WTC11 (cell line): Measurements from ENCODE around the gene NUP93. TPM values are rescaled to one million over a fixed set of nuclear protein-coding genes. Genes with fewer than 3 reads are reported as not detected.

Experiments used
- ATAC-seq: fragments of 200-7000 bp; cut with Tn5 transposase; 2 replicates; pipeline ENCODE4 v1.10.0; 2021; ENCODE audit warnings: mild to moderate bottlenecking, moderate library complexity
- CTCF ChIA-PET: fragments of 300-600 bp; sonication (Branson Sonifier 250); formaldehyde crosslinking; loops from one replicate; lab custom pipeline; 2021; ENCODE audit warnings: antibody characterized with exemption; lab: Charles Lee
- POLR2A ChIA-PET: fragments of 350-600 bp; sonication (Branson Sonifier 250); formaldehyde crosslinking; loops from one replicate; lab custom pipeline; 2021; ENCODE audit warnings: antibody characterized with exemption; lab: Charles Lee
- DNase-seq: peaks from one replicate; pipeline ENCODE4 v3.0.0; 2021; ENCODE audit warnings: low spot score
- H3K27ac Mint-ChIP-seq: 2 replicates; pipeline ENCODE4 v1.8.0; 2021; ENCODE audit warnings: mixed read lengths
- H3K27me3 Mint-ChIP-seq: 2 replicates; pipeline ENCODE4 v1.8.0; 2021; ENCODE audit warnings: low read depth, mild to moderate bottlenecking, moderate library complexity, mixed read lengths
- H3K36me3 Mint-ChIP-seq: 2 replicates; pipeline ENCODE4 v1.8.0; 2021; ENCODE audit warnings: mixed read lengths
- H3K4me1 Mint-ChIP-seq: 2 replicates; pipeline ENCODE4 v1.8.0; 2022; ENCODE audit warnings: mixed read lengths
- H3K4me3 Mint-ChIP-seq: 2 replicates; pipeline ENCODE4 v1.8.0; 2021; ENCODE audit warnings: mild to moderate bottlenecking, moderate library complexity, mixed read lengths
- H3K9me3 Mint-ChIP-seq: 2 replicates; pipeline ENCODE4 v1.8.0; 2021; ENCODE audit warnings: mixed read lengths
- ATF1 ChIP-seq: sonication (generic); formaldehyde crosslinking; IDR thresholded peaks from 2 replicates; pipeline ENCODE4 v1.8.1; 2023; ENCODE audit warnings: mild to moderate bottlenecking, moderate library complexity, missing genetic modification reagents
- ATF3 ChIP-seq: sonication (generic); formaldehyde crosslinking; conservative IDR thresholded peaks from 2 replicates; pipeline ENCODE4 v1.8.1; 2022; ENCODE audit warnings: mild to moderate bottlenecking, missing genetic modification reagents
- ATF6 ChIP-seq: sonication (generic); formaldehyde crosslinking; IDR thresholded peaks from 2 replicates; pipeline ENCODE4 v1.8.1; 2023; ENCODE audit warnings: mild to moderate bottlenecking, missing genetic modification reagents
- CREB1 ChIP-seq: sonication (generic); formaldehyde crosslinking; IDR thresholded peaks from 2 replicates; pipeline ENCODE4 v1.8.0; 2023; ENCODE audit warnings: mild to moderate bottlenecking, missing genetic modification reagents
- ESRRA ChIP-seq: sonication (generic); formaldehyde crosslinking; IDR thresholded peaks from 2 replicates; pipeline ENCODE4 v1.8.1; 2022; ENCODE audit warnings: mild to moderate bottlenecking, missing genetic modification reagents, borderline replicate concordance
- FOXJ3 ChIP-seq: sonication (generic); formaldehyde crosslinking; IDR thresholded peaks from 2 replicates; pipeline ENCODE4 v1.9.0; 2021; ENCODE audit warnings: missing genetic modification reagents, mild to moderate bottlenecking, borderline replicate concordance
- GTF2I ChIP-seq: fragments of 250-450 bp; sonication (Bioruptor Pico); conservative IDR thresholded peaks from 2 replicates; pipeline ENCODE4 v1.4.0; 2021; ENCODE audit warnings: mild to moderate bottlenecking
- MXD4 ChIP-seq: fragments of 250-450 bp; sonication (Bioruptor Pico); IDR thresholded peaks from 2 replicates; pipeline ENCODE4 v1.8.0; 2021; ENCODE audit warnings: mild to moderate bottlenecking, moderate library complexity, borderline replicate concordance
- NFE2L1 ChIP-seq: sonication (generic); formaldehyde crosslinking; IDR thresholded peaks from 2 replicates; pipeline ENCODE4 v1.8.1; 2023; ENCODE audit warnings: missing genetic modification reagents
- NR1H2 ChIP-seq: sonication (generic); formaldehyde crosslinking; IDR thresholded peaks from 2 replicates; pipeline ENCODE4 v1.9.0; 2021; ENCODE audit warnings: mild to moderate bottlenecking, moderate library complexity, missing genetic modification reagents
- RELA ChIP-seq: sonication (generic); formaldehyde crosslinking; IDR thresholded peaks from 2 replicates; pipeline ENCODE4 v1.8.1; 2022; ENCODE audit warnings: missing genetic modification reagents, mild to moderate bottlenecking, borderline replicate concordance
- RORB ChIP-seq: fragments of 250-450 bp; sonication (Bioruptor Pico); IDR thresholded peaks from 2 replicates; pipeline ENCODE4 v1.9.0; 2021; ENCODE audit warnings: mild to moderate bottlenecking
- STAT6 ChIP-seq: sonication (generic); formaldehyde crosslinking; conservative IDR thresholded peaks from 2 replicates; pipeline ENCODE4 v1.8.1; 2023; ENCODE audit warnings: mild to moderate bottlenecking, low read depth, missing genetic modification reagents, moderate library complexity
- TCF7 ChIP-seq: sonication (generic); formaldehyde crosslinking; IDR thresholded peaks from 2 replicates; pipeline ENCODE4 v1.8.0; 2022; ENCODE audit warnings: mild to moderate bottlenecking, low read depth, missing genetic modification reagents, moderate library complexity
- ZNF317 ChIP-seq: sonication (generic); formaldehyde crosslinking; IDR thresholded peaks from 2 replicates; pipeline ENCODE4 v1.8.1; 2023; ENCODE audit warnings: low read depth, mild to moderate bottlenecking, moderate library complexity, missing genetic modification reagents, borderline replicate concordance
- ZNF671 ChIP-seq: fragments of 250-450 bp; sonication (Bioruptor Pico); IDR thresholded peaks from 2 replicates; pipeline ENCODE4 v1.8.0; 2021; ENCODE audit warnings: mild to moderate bottlenecking
- total RNA-seq: library from RNA; stranded (reverse); gene quantifications from 3 replicates; pipeline ENCODE4 v1.2.3, GENCODE V29; 2021
- TF ChIP-seq, protein P1 (sequence below): fragments of 200-600 bp; IDR thresholded peaks from 2 replicates; pipeline ENCODE4 v1.8.0; 2022; ENCODE audit warnings: antibody characterized with exemption
- TF ChIP-seq, protein P2 (sequence below): sonication (generic); formaldehyde crosslinking; IDR thresholded peaks from 2 replicates; pipeline ENCODE4 v1.8.1; 2023; ENCODE audit warnings: mild to moderate bottlenecking, moderate library complexity, missing genetic modification reagents
- TF ChIP-seq, protein P3 (sequence below): sonication (generic); formaldehyde crosslinking; IDR thresholded peaks from 2 replicates; pipeline ENCODE4 v1.8.0; 2022; ENCODE audit warnings: mild to moderate bottlenecking, missing genetic modification reagents

The NUP93 gene
- total RNA-seq, 1 experiment from 2014 or later: 185 TPM

- TF ChIP-seq ATF6 (CRISPR knock-in tag) (no peak), ESRRA (no peak), TCF7 (no peak), NFE2L1 (CRISPR knock-in tag) (no peak)
Measured at GRCh38 chr16:56732366-56732765, 2.4 kb downstream of the NUP93 start (continued).

- Mint-ChIP-seq H3K4me1 (peaks cover 17% of the 10 kb centered on the region), H3K36me3 (peaks cover 12% of the 10 kb centered on the region), H3K27me3 (no peaks in the 10 kb centered on the region), H3K9me3 (peaks cover 3% of the 10 kb centered on the region; the same call in 1 of the 2 replicates), H3K4me3 (no peak overlapping the region), H3K27ac (no peak overlapping the region)
- ChIA-PET POLR2A (no interaction called here), CTCF (no interaction called here)
- DNase-seq: no peak
- TF ChIP-seq, protein P1, sequence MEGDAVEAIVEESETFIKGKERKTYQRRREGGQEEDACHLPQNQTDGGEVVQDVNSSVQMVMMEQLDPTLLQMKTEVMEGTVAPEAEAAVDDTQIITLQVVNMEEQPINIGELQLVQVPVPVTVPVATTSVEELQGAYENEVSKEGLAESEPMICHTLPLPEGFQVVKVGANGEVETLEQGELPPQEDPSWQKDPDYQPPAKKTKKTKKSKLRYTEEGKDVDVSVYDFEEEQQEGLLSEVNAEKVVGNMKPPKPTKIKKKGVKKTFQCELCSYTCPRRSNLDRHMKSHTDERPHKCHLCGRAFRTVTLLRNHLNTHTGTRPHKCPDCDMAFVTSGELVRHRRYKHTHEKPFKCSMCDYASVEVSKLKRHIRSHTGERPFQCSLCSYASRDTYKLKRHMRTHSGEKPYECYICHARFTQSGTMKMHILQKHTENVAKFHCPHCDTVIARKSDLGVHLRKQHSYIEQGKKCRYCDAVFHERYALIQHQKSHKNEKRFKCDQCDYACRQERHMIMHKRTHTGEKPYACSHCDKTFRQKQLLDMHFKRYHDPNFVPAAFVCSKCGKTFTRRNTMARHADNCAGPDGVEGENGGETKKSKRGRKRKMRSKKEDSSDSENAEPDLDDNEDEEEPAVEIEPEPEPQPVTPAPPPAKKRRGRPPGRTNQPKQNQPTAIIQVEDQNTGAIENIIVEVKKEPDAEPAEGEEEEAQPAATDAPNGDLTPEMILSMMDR: no peak
- TF ChIP-seq ZNF671: no peak
- no peak for TF ChIP-seq MXD4 (CRISPR knock-in tag)
- no peak for TF ChIP-seq TCF7
- no peak for TF ChIP-seq CREB1 (CRISPR knock-in tag)
- TF ChIP-seq, protein P2, sequence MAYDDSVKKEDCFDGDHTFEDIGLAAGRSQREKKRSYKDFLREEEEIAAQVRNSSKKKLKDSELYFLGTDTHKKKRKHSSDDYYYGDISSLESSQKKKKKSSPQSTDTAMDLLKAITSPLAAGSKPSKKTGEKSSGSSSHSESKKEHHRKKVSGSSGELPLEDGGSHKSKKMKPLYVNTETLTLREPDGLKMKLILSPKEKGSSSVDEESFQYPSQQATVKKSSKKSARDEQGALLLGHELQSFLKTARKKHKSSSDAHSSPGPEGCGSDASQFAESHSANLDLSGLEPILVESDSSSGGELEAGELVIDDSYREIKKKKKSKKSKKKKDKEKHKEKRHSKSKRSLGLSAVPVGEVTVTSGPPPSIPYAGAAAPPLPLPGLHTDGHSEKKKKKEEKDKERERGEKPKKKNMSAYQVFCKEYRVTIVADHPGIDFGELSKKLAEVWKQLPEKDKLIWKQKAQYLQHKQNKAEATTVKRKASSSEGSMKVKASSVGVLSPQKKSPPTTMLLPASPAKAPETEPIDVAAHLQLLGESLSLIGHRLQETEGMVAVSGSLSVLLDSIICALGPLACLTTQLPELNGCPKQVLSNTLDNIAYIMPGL (CRISPR knock-in tag): no peak
- no peak for TF ChIP-seq ATF3 (CRISPR knock-in tag)
- no peak for TF ChIP-seq NFE2L1 (CRISPR knock-in tag)
- TF ChIP-seq RELA (CRISPR knock-in tag): no peak
- no peak for TF ChIP-seq ATF1 (CRISPR knock-in tag)
- TF ChIP-seq ESRRA: no peak
- TF ChIP-seq GTF2I (CRISPR knock-in tag): no peak
- TF ChIP-seq ZNF317: no peak
- TF ChIP-seq STAT6: no peak
- TF ChIP-seq, protein P3, sequence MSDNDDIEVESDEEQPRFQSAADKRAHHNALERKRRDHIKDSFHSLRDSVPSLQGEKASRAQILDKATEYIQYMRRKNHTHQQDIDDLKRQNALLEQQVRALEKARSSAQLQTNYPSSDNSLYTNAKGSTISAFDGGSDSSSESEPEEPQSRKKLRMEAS (CRISPR knock-in tag): no peak
- no peak for TF ChIP-seq FOXJ3 (CRISPR knock-in tag)
- TF ChIP-seq RORB (CRISPR knock-in tag): no peak
- no peak for TF ChIP-seq NR1H2 (CRISPR knock-in tag)
- no peak for ATAC-seq
Measured at GRCh38 chr16:56732832-56733231, 2.9 kb downstream of the NUP93 start.
